Measurements from ENCODE around the gene FAM120A. TPM values are rescaled to one million over a fixed set of nuclear protein-coding genes. Genes with fewer than 3 reads are reported as not detected.

The FAM120A gene
- total and polyA plus RNA-seq, 12 donors = 42.6 to 147 (median 96.4) TPM

- 73 to 85% (median 77%) methylated on average over 4 to 9 of the region's 9 CpGs for WGBS, 4 donors
- DNase-seq = peak in 3 of 7 donors; percentile 21 to 49 (median 26)
- Histone ChIP-seq H3K27ac (no peak overlapping the region), H3K4me1 (replicated peaks in 1 of 2) (peaks cover 5 to 24% of the 10 kb centered on the region in 2 donors), H3K36me3 (replicated peaks in 1 of 2) (no peaks in the 10 kb centered on the region), H3K4me3 (no peak overlapping the region), H3K9me3 (replicated peaks in 1 of 3) (no peaks in the 10 kb centered on the region), H3K27me3 (no peaks in the 10 kb centered on the region)
- intact Hi-C loops (cut with DNase I) = no loop called here
- TF ChIP-seq POLR2A (IDR thresholded peaks at IDR 0.05) (no peak), CTCF (IDR thresholded peaks at IDR 0.05) (no peak)
Measured at GRCh38 chr9:93594041-93594756, 142.7 kb downstream of the FAM120A start.

- no peaks in the 10 kb centered on the region for H3K9me3 ChIP-seq (replicated peaks in 1 of 3)
- peaks cover 0 to 12% of the 10 kb centered on the region in 2 donors for H3K4me1 ChIP-seq (replicated peaks in 1 of 2)
- TF ChIP-seq POLR2A (IDR thresholded peaks at IDR 0.05) (no peak), CTCF (IDR thresholded peaks at IDR 0.05) (no peak)
- intact Hi-C loops (cut with DNase I) = no loop called here
- no peaks in the 10 kb centered on the region for H3K36me3 ChIP-seq (replicated peaks in 1 of 2)
- no peak overlapping the region for H3K27ac ChIP-seq
- no peaks in the 10 kb centered on the region for H3K27me3 ChIP-seq
- peak in 1 of 7 donors; percentile 3 for DNase-seq
- no peak overlapping the region for H3K4me3 ChIP-seq
- 89 to 95% (median 95%) methylated on average over 5 of the region's 5 CpGs for WGBS, 4 donors
Measured at GRCh38 chr9:93595461-93595860, 144.0 kb downstream of the FAM120A start.

GRCh38 chr9:93595861-93596365 lies 144.4 kb downstream of the FAM120A start:
- Histone ChIP-seq H3K27ac (no peak overlapping the region), H3K9me3 (replicated peaks in 1 of 3) (no peaks in the 10 kb centered on the region), H3K27me3 (no peaks in the 10 kb centered on the region), H3K4me1 (replicated peaks in 1 of 2) (peaks cover 0 to 11% of the 10 kb centered on the region in 2 donors), H3K36me3 (replicated peaks in 1 of 2) (no peaks in the 10 kb centered on the region), H3K4me3 (no peak overlapping the region)
- DNase-seq = peak in 2 of 7 donors; percentile 4 to 31
- WGBS, 4 donors = 74 to 92% (median 88%) methylated on average over 4 to 5 of the region's 5 CpGs
- TF ChIP-seq CTCF (IDR thresholded peaks at IDR 0.05) = no peak
- no peak for TF ChIP-seq POLR2A (IDR thresholded peaks at IDR 0.05)
- intact Hi-C loops (cut with DNase I) = no loop called here

GRCh38 chr9:93596399-93596798 lies 144.9 kb downstream of the FAM120A start:
- DNase-seq = peak in 1 of 7 donors; percentile 30
- Histone ChIP-seq H3K36me3 (replicated peaks in 1 of 2) (no peaks in the 10 kb centered on the region), H3K27ac (no peak overlapping the region), H3K4me1 (replicated peaks in 1 of 2) (peaks cover 0 to 6% of the 10 kb centered on the region in 2 donors), H3K4me3 (no peak overlapping the region), H3K27me3 (no peaks in the 10 kb centered on the region), H3K9me3 (replicated peaks in 1 of 3) (no peaks in the 10 kb centered on the region)
- WGBS, 4 donors = 78 to 87% (median 82%) methylated on average over 4 of the region's 4 CpGs
- no peak for TF ChIP-seq CTCF (IDR thresholded peaks at IDR 0.05)
- no peak for TF ChIP-seq POLR2A (IDR thresholded peaks at IDR 0.05)
- intact Hi-C loops (cut with DNase I) = no loop called here

Measured in adrenal gland (tissue), 12 donors.